Measurements from ENCODE around the gene DUS4L.
"Not testable (repeated sequence)": the region's sequence is repeated elsewhere in the genome, so short reads cannot be mapped to it uniquely, and the experiment has no call there.

DUS4L gene, protein sequence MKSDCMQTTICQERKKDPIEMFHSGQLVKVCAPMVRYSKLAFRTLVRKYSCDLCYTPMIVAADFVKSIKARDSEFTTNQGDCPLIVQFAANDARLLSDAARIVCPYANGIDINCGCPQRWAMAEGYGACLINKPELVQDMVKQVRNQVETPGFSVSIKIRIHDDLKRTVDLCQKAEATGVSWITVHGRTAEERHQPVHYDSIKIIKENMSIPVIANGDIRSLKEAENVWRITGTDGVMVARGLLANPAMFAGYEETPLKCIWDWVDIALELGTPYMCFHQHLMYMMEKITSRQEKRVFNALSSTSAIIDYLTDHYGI

DNA sequence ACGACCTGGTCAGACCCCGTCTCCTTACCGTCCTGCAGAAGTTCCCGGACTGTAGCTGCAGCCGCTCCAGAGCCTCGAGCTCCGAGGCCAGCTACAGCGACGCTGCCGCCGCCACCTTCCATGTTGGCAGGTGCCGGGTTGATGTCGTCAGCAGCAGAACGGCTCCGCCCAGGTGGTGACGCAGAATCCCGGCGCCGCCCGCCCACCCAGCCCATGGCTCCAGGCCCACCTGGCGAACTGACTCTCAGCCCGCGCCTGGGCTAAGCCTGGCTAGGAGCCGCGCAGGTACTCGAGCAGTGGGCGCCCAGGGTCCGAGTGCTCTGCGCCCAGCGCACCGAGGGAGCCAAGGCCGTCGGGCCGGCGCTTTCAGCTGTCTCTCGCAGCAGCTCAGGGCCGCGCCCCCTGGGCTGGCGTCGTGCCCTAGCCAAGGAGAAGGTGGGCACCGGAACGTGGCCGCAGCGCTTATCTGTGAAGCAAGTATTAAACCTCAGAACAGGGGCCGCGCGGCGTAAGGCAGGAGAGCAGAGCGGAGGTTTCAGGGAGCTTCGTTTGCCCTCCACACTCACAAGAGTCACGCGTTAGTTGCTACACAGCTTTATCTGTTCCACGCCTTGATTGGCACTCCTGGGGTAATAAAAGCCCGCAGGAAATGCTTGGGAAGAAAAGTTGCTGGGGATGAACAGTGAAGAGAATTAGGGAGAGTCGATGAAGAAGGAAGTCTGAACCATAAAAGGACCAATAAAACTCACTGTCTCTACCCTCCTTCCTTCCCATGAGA, at the start of gene DUS4L, which contains the start of gene COG5:
Gene DUS4L (plus strand): TSS at position 197 of the 778 bp plus-strand sequence. CDS start 3,100 bp downstream, outside the sequence.
Gene COG5 (minus strand): TSS at position 146 of the 778 bp plus-strand sequence. CDS start 24 bp downstream, at position 122.
- TF ChIP-seq, protein P1, sequence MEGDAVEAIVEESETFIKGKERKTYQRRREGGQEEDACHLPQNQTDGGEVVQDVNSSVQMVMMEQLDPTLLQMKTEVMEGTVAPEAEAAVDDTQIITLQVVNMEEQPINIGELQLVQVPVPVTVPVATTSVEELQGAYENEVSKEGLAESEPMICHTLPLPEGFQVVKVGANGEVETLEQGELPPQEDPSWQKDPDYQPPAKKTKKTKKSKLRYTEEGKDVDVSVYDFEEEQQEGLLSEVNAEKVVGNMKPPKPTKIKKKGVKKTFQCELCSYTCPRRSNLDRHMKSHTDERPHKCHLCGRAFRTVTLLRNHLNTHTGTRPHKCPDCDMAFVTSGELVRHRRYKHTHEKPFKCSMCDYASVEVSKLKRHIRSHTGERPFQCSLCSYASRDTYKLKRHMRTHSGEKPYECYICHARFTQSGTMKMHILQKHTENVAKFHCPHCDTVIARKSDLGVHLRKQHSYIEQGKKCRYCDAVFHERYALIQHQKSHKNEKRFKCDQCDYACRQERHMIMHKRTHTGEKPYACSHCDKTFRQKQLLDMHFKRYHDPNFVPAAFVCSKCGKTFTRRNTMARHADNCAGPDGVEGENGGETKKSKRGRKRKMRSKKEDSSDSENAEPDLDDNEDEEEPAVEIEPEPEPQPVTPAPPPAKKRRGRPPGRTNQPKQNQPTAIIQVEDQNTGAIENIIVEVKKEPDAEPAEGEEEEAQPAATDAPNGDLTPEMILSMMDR (IDR thresholded peaks at IDR 0.05; ENCODE audit: borderline replicate concordance, insufficient read depth, low read depth, low read length), result no peak
- H3K4me3 ChIP-seq (ENCODE audit: low read depth, low read length), result peak within 1 kb of the TSS; percentile 85

DNA sequence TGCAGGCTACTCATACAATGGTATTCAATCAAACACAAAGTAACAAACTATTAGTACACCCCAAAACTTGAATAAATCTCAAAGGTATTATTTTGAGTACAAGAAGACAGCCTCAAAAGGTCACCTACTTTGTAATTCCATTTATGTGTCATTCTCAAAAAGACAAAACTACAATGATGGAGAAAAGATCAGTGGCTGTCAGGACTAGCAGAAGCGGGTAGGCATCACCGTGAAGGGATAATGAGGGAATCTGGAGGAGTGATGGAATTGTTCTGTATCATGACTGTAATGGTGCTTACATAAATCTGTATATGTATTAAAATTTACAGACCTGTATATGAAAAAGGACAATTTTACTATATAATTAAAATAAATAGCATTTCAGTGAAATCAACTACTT, 37.1 kb upstream of the DUS4L start:
- TF ChIP-seq, protein P1 (IDR thresholded peaks at IDR 0.05; ENCODE audit: borderline replicate concordance, insufficient read depth, low read depth, low read length), result no peak
- H3K4me3 ChIP-seq (ENCODE audit: low read depth, low read length), result no peak overlapping the region

DNA sequence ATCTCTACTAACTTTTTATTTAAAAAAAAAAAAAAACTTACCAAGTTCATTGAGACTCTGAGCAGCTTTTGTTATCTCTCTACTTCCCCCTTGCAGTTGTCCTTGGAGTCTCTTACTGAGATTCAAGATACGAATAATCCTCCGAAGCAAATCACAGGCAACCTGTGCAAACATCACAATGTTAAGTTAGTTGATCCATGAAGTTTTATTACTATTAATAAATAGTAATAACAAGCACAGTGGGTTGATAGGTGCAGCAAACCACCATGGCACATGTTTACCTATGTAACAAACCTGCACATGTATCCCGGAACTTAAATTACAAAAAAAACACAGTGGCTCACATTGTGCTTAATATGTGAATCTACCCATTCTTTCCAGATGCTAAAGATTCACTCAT, 36.6 kb upstream of the DUS4L start:
- H3K4me3 ChIP-seq (ENCODE audit: low read depth, low read length), result no peak overlapping the region
- TF ChIP-seq, protein P1 (IDR thresholded peaks at IDR 0.05; ENCODE audit: borderline replicate concordance, insufficient read depth, low read depth, low read length), result no peak

DNA sequence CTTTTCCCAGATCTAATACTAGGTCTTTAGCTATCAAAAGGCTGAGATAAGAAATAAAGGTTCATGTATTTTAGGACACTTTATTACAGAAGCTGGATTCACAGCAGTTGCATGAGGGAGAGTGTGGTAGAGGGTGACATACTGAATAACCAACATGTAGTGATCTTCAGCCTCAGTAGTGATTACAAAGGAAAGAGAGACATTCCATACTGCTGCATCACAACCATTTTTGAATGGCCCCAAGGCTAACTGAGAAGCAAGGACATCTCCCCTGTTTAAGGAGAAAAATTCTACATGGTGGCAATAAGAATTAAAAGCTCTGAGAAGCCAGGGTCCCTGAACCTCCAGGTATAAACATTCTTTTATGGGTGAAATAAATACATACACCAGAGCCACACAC, 35.3 kb upstream of the DUS4L start:
- no peak overlapping the region for H3K4me3 ChIP-seq (ENCODE audit: low read depth, low read length)
- TF ChIP-seq, protein P1 (IDR thresholded peaks at IDR 0.05; ENCODE audit: borderline replicate concordance, insufficient read depth, low read depth, low read length), result no peak

DNA sequence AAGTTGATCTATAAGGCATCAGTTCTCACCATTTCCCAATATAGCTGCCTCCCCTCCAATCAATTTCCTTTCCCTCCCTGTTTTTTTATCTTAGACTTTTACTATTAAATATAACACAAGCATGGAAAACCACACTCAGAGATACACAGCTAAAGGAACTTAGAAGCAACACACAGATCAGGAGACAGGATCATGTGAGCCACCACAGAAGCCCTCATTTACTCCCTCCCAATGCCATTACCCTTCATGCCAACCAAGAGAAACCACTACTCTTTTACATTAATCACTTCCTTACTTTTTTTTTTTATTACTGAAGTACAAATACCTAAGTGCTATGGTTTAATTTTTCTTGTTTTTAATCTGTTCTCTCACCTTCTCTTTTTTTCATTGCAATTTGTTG, 33.0 kb upstream of the DUS4L start:
- TF ChIP-seq, protein P1 (IDR thresholded peaks at IDR 0.05; ENCODE audit: borderline replicate concordance, insufficient read depth, low read depth, low read length), result no peak
- H3K4me3 ChIP-seq (ENCODE audit: low read depth, low read length), result no peak overlapping the region

DNA sequence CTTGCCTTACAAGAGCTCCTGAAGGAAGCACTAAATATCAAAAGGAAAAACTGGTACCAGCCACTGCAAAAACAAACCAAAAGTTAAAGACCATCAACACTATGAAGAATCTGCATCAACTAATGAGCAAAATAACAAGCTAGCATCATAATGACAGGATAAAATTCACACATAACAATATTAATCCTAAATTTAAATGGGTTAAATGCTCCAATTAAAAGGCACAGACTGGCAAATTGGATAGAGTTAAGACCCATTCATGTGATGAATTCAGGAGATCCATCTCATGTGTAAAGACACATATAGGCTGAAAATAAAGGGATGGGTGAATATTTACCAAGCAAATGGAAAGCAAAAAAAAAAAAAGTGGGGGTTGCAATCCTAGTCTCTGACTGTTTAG, 29.6 kb upstream of the DUS4L start:
- TF ChIP-seq, protein P1 (IDR thresholded peaks at IDR 0.05; ENCODE audit: borderline replicate concordance, insufficient read depth, low read depth, low read length), result no peak
- no peak overlapping the region for H3K4me3 ChIP-seq (ENCODE audit: low read depth, low read length)

DNA sequence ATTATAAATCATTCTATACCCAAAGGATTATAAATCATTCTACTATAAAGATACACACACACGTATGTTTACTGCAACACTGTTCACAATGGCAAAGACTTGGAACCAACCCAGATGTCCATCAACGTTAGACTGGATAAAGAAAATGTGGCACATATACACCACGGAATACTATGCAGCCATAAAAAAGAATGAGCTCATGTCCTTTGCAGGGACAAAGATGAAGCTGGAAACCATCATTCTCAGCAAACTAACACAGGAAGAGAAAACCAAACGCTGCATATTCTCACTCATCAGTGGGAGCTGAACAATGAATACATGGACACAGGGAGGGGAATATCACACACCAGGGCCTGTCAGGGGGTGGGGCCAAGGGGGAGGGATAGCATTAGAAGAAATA, 26.5 kb upstream of the DUS4L start:
- H3K4me3 ChIP-seq (ENCODE audit: low read depth, low read length), result not testable (repeated sequence)
